ENCODE data around the gene IGFBPL1. TPM values are rescaled to one million over a fixed set of nuclear protein-coding genes. Genes with fewer than 3 reads are reported as not detected.
A peak's percentile ranks its signal among the peaks of the same experiment; 100 is the strongest.
"Not testable (repeated sequence)": the region's sequence is repeated elsewhere in the genome, so short reads cannot be mapped to it uniquely, and the experiment has no call there.

Gene IGFBPL1
- total RNA-seq, 1 donor from 2014 or later, result not detected

- no peak for ATAC-seq
- DNase-seq (ENCODE audit: low spot score), result no peak
- intact Hi-C loops (cut with DNase I), result no loop called here
Observed at GRCh38 chr9:38406476-38407186, 17.6 kb downstream of the IGFBPL1 start.

- no peak for ATAC-seq
- intact Hi-C loops (cut with DNase I), result no loop called here
- DNase-seq (ENCODE audit: low spot score), result no peak
Observed at GRCh38 chr9:38405785-38406184, 18.5 kb downstream of the IGFBPL1 start.

GRCh38 chr9:38404314-38404713 lies 19.9 kb downstream of the IGFBPL1 start:
- DNase-seq (ENCODE audit: low spot score), result no peak
- ATAC-seq, result no peak
- intact Hi-C loops (cut with DNase I), result no loop called here

- ATAC-seq, result peak; percentile 18
- intact Hi-C loops (cut with DNase I), result no loop called here
Observed at GRCh38 chr9:38401994-38402393, 22.3 kb downstream of the IGFBPL1 start.

GRCh38 chr9:38399191-38399590 lies 25.1 kb downstream of the IGFBPL1 start:
- DNase-seq (ENCODE audit: low spot score); ATAC-seq; intact Hi-C loops (cut with DNase I): not testable (repeated sequence)

More at GRCh38 chr9:38401994-38402393, 22.3 kb downstream of the IGFBPL1 start:
- no peak for DNase-seq (ENCODE audit: low spot score)

GRCh38 chr9:38396371-38396671 lies 27.9 kb downstream of the IGFBPL1 start:
- ATAC-seq, result no peak
- intact Hi-C loops (cut with DNase I), result no loop called here
- DNase-seq (ENCODE audit: low spot score), result no peak

- intact Hi-C loops (cut with DNase I), result no loop called here
- no peak for ATAC-seq
- no peak for DNase-seq (ENCODE audit: low spot score)
Observed at GRCh38 chr9:38395653-38396370, 28.4 kb downstream of the IGFBPL1 start.

- intact Hi-C loops (cut with DNase I), result no loop called here
- ATAC-seq (no peak), DNase-seq (ENCODE audit: low spot score) (no peak)
Observed at GRCh38 chr9:38394416-38394815, 29.8 kb downstream of the IGFBPL1 start.

- intact Hi-C loops (cut with DNase I), result no loop called here
- DNase-seq (ENCODE audit: low spot score) (no peak), ATAC-seq (no peak)
Observed at GRCh38 chr9:38393128-38393796, 31.0 kb downstream of the IGFBPL1 start.

GRCh38 chr9:38392235-38393127 lies 31.8 kb downstream of the IGFBPL1 start, which contains the start of gene ALDH1B1:
TSS of gene ALDH1B1 (plus strand) at chr9:38392702. CDS start at chr9:38395749, 3,047 bp downstream.
- intact Hi-C loops (cut with DNase I), result no loop called here
- peak; percentile 98 for ATAC-seq
- peak; percentile 92 for DNase-seq (ENCODE audit: low spot score)

- DNase-seq (ENCODE audit: low spot score) (no peak), ATAC-seq (no peak)
- intact Hi-C loops (cut with DNase I), result no loop called here
Observed at GRCh38 chr9:38391278-38392118, 32.8 kb downstream of the IGFBPL1 start.

- DNase-seq (ENCODE audit: low spot score) (no peak), ATAC-seq (no peak)
- intact Hi-C loops (cut with DNase I), result no loop called here
Observed at GRCh38 chr9:38390851-38391250, 33.4 kb downstream of the IGFBPL1 start.

GRCh38 chr9:38390442-38390841 lies 33.8 kb downstream of the IGFBPL1 start:
- ATAC-seq, result no peak
- intact Hi-C loops (cut with DNase I), result no loop called here
- no peak for DNase-seq (ENCODE audit: low spot score)

GRCh38 chr9:38389313-38389712 lies 34.9 kb downstream of the IGFBPL1 start:
- DNase-seq (ENCODE audit: low spot score) (no peak), ATAC-seq (peak; percentile 2)
- intact Hi-C loops (cut with DNase I), result no loop called here

- ATAC-seq (peak; percentile 45), DNase-seq (ENCODE audit: low spot score) (no peak)
- intact Hi-C loops (cut with DNase I), result no loop called here
Observed at GRCh38 chr9:38388283-38389223, 35.7 kb downstream of the IGFBPL1 start.

GRCh38 chr9:38387751-38388150 lies 36.5 kb downstream of the IGFBPL1 start:
- intact Hi-C loops (cut with DNase I), result no loop called here
- DNase-seq (ENCODE audit: low spot score) (no peak), ATAC-seq (no peak)

- DNase-seq (ENCODE audit: low spot score), result no peak
- intact Hi-C loops (cut with DNase I), result no loop called here
- ATAC-seq, result no peak
Observed at GRCh38 chr9:38387066-38387465, 37.2 kb downstream of the IGFBPL1 start.
